GM23338 (cell line): ENCODE results near the gene DENND4C. TPM values are rescaled to one million over a fixed set of nuclear protein-coding genes. Genes with fewer than 3 reads are reported as not detected.

ENCODE experiments used
- ATAC-seq: fragments of 200-7000 bp; cut with Tn5 transposase; 3 replicates; pipeline ENCODE4 v1.9.1; 2020
- DNase-seq: peaks from one replicate; pipeline ENCODE4 v3.0.0-alpha.2; 2015; ENCODE audit warnings: low spot score
- H2AFZ ChIP-seq: fragments of 200-600 bp; sonication (generic); 2 replicates; pipeline ENCODE4 v1.8.0; 2016; ENCODE audit warnings: antibody characterized with exemption, mild to moderate bottlenecking, moderate library complexity
- H3F3A ChIP-seq: fragments of 200-600 bp; sonication (generic); replicated peaks from 2 replicates; pipeline ENCODE4 v1.8.0; 2017; ENCODE audit warnings: antibody characterized with exemption, mixed run types, low read depth
- H3K27ac ChIP-seq: fragments of 200-600 bp; sonication (generic); 2 replicates; pipeline ENCODE4 v1.6.1; 2016; ENCODE audit warnings: low read depth
- H3K27me3 ChIP-seq: fragments of 200-600 bp; sonication (generic); 2 replicates; pipeline ENCODE4 v1.8.0; 2016; ENCODE audit warnings: mild to moderate bottlenecking, mixed run types, moderate library complexity; ENCODE audit not compliant: insufficient read depth
- H3K36me3 ChIP-seq: fragments of 200-600 bp; sonication (generic); 2 replicates; pipeline ENCODE4 v1.8.0; 2016; ENCODE audit warnings: mild to moderate bottlenecking; ENCODE audit not compliant: insufficient read depth
- H3K4me1 ChIP-seq: fragments of 200-600 bp; sonication (generic); 2 replicates; pipeline ENCODE4 v1.8.0; 2016; ENCODE audit warnings: mild to moderate bottlenecking, moderate library complexity; ENCODE audit not compliant: insufficient read depth
- H3K4me2 ChIP-seq: fragments of 200-600 bp; sonication (generic); 2 replicates; pipeline ENCODE4 v1.7.1; 2017; ENCODE audit warnings: mixed run types
- H3K4me3 ChIP-seq: fragments of 200-600 bp; sonication (generic); 2 replicates; pipeline ENCODE4 v1.6.1; 2016; ENCODE audit warnings: mixed run types
- H3K79me2 ChIP-seq: fragments of 200-600 bp; sonication (generic); replicated peaks from 2 replicates; pipeline ENCODE4 v1.8.0; 2017; ENCODE audit warnings: mild to moderate bottlenecking; ENCODE audit not compliant: insufficient read depth
- H3K9me2 ChIP-seq: fragments of 200-600 bp; sonication (generic); 2 replicates; pipeline ENCODE4 v1.8.0; 2017; ENCODE audit not compliant: insufficient read depth
- H4K20me1 ChIP-seq: fragments of 200-600 bp; sonication (generic); replicated peaks from 2 replicates; pipeline ENCODE4 v1.8.0; 2017; ENCODE audit warnings: mild to moderate bottlenecking; ENCODE audit not compliant: insufficient read depth
- H3K27ac Mint-ChIP-seq: 2 replicates; pipeline ENCODE4 v1.8.0; 2020; ENCODE audit warnings: inconsistent platforms, mild to moderate bottlenecking, moderate library complexity, mixed read lengths
- H3K27me3 Mint-ChIP-seq: 3 replicates; pipeline ENCODE4 v1.8.0; 2022; ENCODE audit warnings: low read depth, mild to moderate bottlenecking, moderate library complexity, mixed read lengths, inconsistent platforms; ENCODE audit not compliant: insufficient read depth, poor library complexity
- H3K36me3 Mint-ChIP-seq: 3 replicates; pipeline ENCODE4 v1.8.0; 2021; ENCODE audit warnings: low read depth, mild to moderate bottlenecking, inconsistent platforms, moderate library complexity, mixed read lengths
- H3K4me1 Mint-ChIP-seq: 3 replicates; pipeline ENCODE4 v1.8.0; 2020; ENCODE audit warnings: mild to moderate bottlenecking, inconsistent platforms, mixed read lengths
- H3K4me3 Mint-ChIP-seq: 3 replicates; pipeline ENCODE4 v1.8.0; 2021; ENCODE audit warnings: moderate library complexity, mild to moderate bottlenecking, inconsistent platforms, mixed read lengths
- H3K9me3 Mint-ChIP-seq: 3 replicates; pipeline ENCODE4 v1.8.0; 2020; ENCODE audit warnings: moderate library complexity, mild to moderate bottlenecking, inconsistent platforms, mixed read lengths
- CREB1 ChIP-seq: fragments of 250-450 bp; sonication (Bioruptor Pico); IDR thresholded peaks from 2 replicates; pipeline ENCODE4 v1.5.0; 2020; ENCODE audit warnings: low read depth, mild to moderate bottlenecking, moderate library complexity
- CTCF ChIP-seq, 2 experiments: fragments of 200-600 bp in 1 of 2; sonication (generic) in 1 of 2; conservative IDR thresholded peaks; 2 replicates each; pipeline versions ENCODE4 v1.5.1 to v1.6.1; 2016 to 2017; ENCODE audit warnings: antibody characterized with exemption in 2 of 2, low read depth in 2 of 2, mild to moderate bottlenecking in 2 of 2, moderate library complexity in 1 of 2
- ETS1 ChIP-seq: IDR thresholded peaks from 2 replicates; pipeline ENCODE4 v1.6.1; 2016; ENCODE audit warnings: antibody characterized with exemption
- EZH2 ChIP-seq: fragments of 200-600 bp; sonication (generic); IDR thresholded peaks from one replicate; pipeline ENCODE4 v1.8.0; 2017; ENCODE audit warnings: antibody characterized with exemption, mild to moderate bottlenecking, low read depth; ENCODE audit not compliant: unreplicated experiment
- EZH2phosphoT487 ChIP-seq: fragments of 200-600 bp; sonication (generic); IDR thresholded peaks from one replicate; pipeline ENCODE4 v1.8.1; 2018; ENCODE audit warnings: antibody characterized with exemption; ENCODE audit not compliant: unreplicated experiment
- NANOG ChIP-seq: IDR thresholded peaks from 2 replicates; pipeline ENCODE4 v1.6.1; 2016; ENCODE audit warnings: antibody characterized with exemption, borderline replicate concordance
- POLR2AphosphoS5 ChIP-seq: IDR thresholded peaks from 2 replicates; pipeline ENCODE4 v1.6.1; 2016; ENCODE audit warnings: antibody characterized with exemption, low read depth
- REST ChIP-seq: IDR thresholded peaks from one replicate; pipeline ENCODE4 v1.6.1; 2018; ENCODE audit warnings: antibody characterized with exemption; ENCODE audit not compliant: unreplicated experiment
- STAT1 ChIP-seq: IDR thresholded peaks from one replicate; pipeline ENCODE4 v1.6.1; 2016; ENCODE audit warnings: antibody characterized with exemption; ENCODE audit not compliant: unreplicated experiment
- ZNF331 ChIP-seq: fragments of 250-450 bp; sonication (Bioruptor Pico); IDR thresholded peaks from 2 replicates; pipeline ENCODE4 v1.5.0; 2020; ENCODE audit warnings: low read depth, mild to moderate bottlenecking, moderate library complexity
- ZNF462 ChIP-seq: fragments of 250-450 bp; sonication (Bioruptor Pico); IDR thresholded peaks from 2 replicates; pipeline ENCODE4 v1.5.0; 2020; ENCODE audit warnings: mild to moderate bottlenecking, moderate library complexity
- polyA plus RNA-seq: library from polyadenylated mRNA; unstranded; fragments of >200 nt; fragmentation: Nextera tagmentation; extraction: Ambion mirVana; gene quantifications from 2 replicates; pipeline ENCODE4 v1.2.1, GENCODE V29; 2016
- total RNA-seq: library from RNA; depleted of rRNA; stranded (reverse); fragments of >200 nt; shearing (Covaris generic); gene quantifications from 2 replicates; pipeline ENCODE4 v1.2.3, GENCODE V29; 2014

The DENND4C gene
- total and polyA plus RNA-seq, 2 experiments from 2014 or later: 6.4 to 30.8 TPM

- no peak for TF ChIP-seq STAT1
These were observed 27.4 kb upstream of the DENND4C start (continued) for GRCh38 chr9:19203058-19203457.

GRCh38 chr9:19208653-19209052 lies 21.8 kb upstream of the DENND4C start:
- Histone ChIP-seq H2AFZ (no peak overlapping the region), H3K79me2 (no peaks in the 10 kb centered on the region), H3K36me3 (no peaks in the 10 kb centered on the region), H3K9me2 (no peaks in the 10 kb centered on the region), H4K20me1 (0 out of 2 replicates have a peak, but pooled peaks cover 3% of the 10 kb centered on the region), H3K4me2 (no peak overlapping the region), H3F3A (no peaks in the 10 kb centered on the region), H3K4me3 (no peak overlapping the region), H3K27ac (no peak overlapping the region), H3K27me3 (no peaks in the 10 kb centered on the region), H3K4me1 (peaks cover 7% of the 10 kb centered on the region)
- H3K9me3 Mint-ChIP-seq: no peaks in the 10 kb centered on the region
- no peak overlapping the region for H3K27ac Mint-ChIP-seq
- peaks cover 4% of the 10 kb centered on the region for H3K27me3 Mint-ChIP-seq
- DNase-seq: no peak
- H3K36me3 Mint-ChIP-seq: no peaks in the 10 kb centered on the region
- H3K4me3 Mint-ChIP-seq: no peak overlapping the region
- H3K4me1 Mint-ChIP-seq: peaks cover 10% of the 10 kb centered on the region; the same call in 2 of the 3 replicates
- ATAC-seq: no peak
- TF ChIP-seq CREB1 (CRISPR knock-in tag) (no peak), ZNF462 (no peak), CTCF (conservative IDR thresholded peaks at IDR 0.05; ENCODE audit: low read depth in 2 of 2) (no peak), EZH2phosphoT487 (no peak), ETS1 (no peak), POLR2AphosphoS5 (no peak), EZH2 (no peak), NANOG (no peak), ZNF331 (CRISPR knock-in tag) (no peak), REST (no peak)
